ENCODE measurements around the gene PPP3R1. TPM values are rescaled to one million over a fixed set of nuclear protein-coding genes. Genes with fewer than 3 reads are reported as not detected.

Gene PPP3R1
- total RNA-seq, 1 donor from 2014 or later = 14.5 TPM

GRCh38 chr2:68230241-68231060 is 21.9 kb downstream of the PPP3R1 start:
- no peak overlapping the region for H3K4me3 ChIP-seq (ENCODE audit: low read depth, low read length)
- no peak for TF ChIP-seq CTCF (conservative IDR thresholded peaks at IDR 0.05; ENCODE audit: low read depth, low read length)
- DNase-seq (ENCODE audit: low read depth) = no peak

- DNase-seq (ENCODE audit: low read depth) = no peak
- no peak for TF ChIP-seq CTCF (conservative IDR thresholded peaks at IDR 0.05; ENCODE audit: low read depth, low read length)
- H3K4me3 ChIP-seq (ENCODE audit: low read depth, low read length) = no peak overlapping the region
Measured at GRCh38 chr2:68226794-68227193, 25.5 kb downstream of the PPP3R1 start.

- peak; percentile 23 for DNase-seq (ENCODE audit: low read depth)
- H3K4me3 ChIP-seq (ENCODE audit: low read depth, low read length) = no peak overlapping the region
- peak; percentile 50 for TF ChIP-seq CTCF (conservative IDR thresholded peaks at IDR 0.05; ENCODE audit: low read depth, low read length)
Measured at GRCh38 chr2:68225119-68225632, 27.2 kb downstream of the PPP3R1 start.

- TF ChIP-seq CTCF (conservative IDR thresholded peaks at IDR 0.05; ENCODE audit: low read depth, low read length) = no peak
Measured at GRCh38 chr2:68223419-68223818, 28.9 kb downstream of the PPP3R1 start.

GRCh38 chr2:68222287-68222686 is 30.0 kb downstream of the PPP3R1 start:
- TF ChIP-seq CTCF (conservative IDR thresholded peaks at IDR 0.05; ENCODE audit: low read depth, low read length) = no peak
- DNase-seq (ENCODE audit: low read depth) = no peak
- H3K4me3 ChIP-seq (ENCODE audit: low read depth, low read length) = no peak overlapping the region

More at GRCh38 chr2:68223419-68223818, 28.9 kb downstream of the PPP3R1 start:
- no peak overlapping the region for H3K4me3 ChIP-seq (ENCODE audit: low read depth, low read length)
- DNase-seq (ENCODE audit: low read depth) = no peak

GRCh38 chr2:68218343-68218901 is 33.9 kb downstream of the PPP3R1 start:
- TF ChIP-seq CTCF (conservative IDR thresholded peaks at IDR 0.05; ENCODE audit: low read depth, low read length) = no peak
- DNase-seq (ENCODE audit: low read depth) = no peak
- no peak overlapping the region for H3K4me3 ChIP-seq (ENCODE audit: low read depth, low read length)
